Transverse colon (tissue), 4 donors: Measurements from ENCODE around the gene CSAG2. TPM values are rescaled to one million over a fixed set of nuclear protein-coding genes. Genes with fewer than 3 reads are reported as not detected.
"Not testable (repeated sequence)": the region's sequence is repeated elsewhere in the genome, so short reads cannot be mapped to it uniquely, and the experiment has no call there.

Experiments used
- DNase-seq: peaks from one replicate; pipeline ENCODE4 v3.0.0-alpha.2; 2019
- H3K27ac ChIP-seq, 4 donors: fragments of 200-600 bp; sonication (generic); 2 replicates each; pipeline ENCODE4 v1.5.1; 2016 to 2018; ENCODE audit warnings: inconsistent platforms in 4 of 4
- H3K27me3 ChIP-seq: fragments of 200-600 bp; sonication (generic); 2 replicates; pipeline ENCODE4 v1.5.1; 2017; ENCODE audit warnings: inconsistent platforms
- H3K36me3 ChIP-seq, 4 donors: fragments of 200-600 bp; sonication (generic); 2 replicates each; pipeline ENCODE4 v1.5.1; 2017 to 2019; ENCODE audit warnings: inconsistent platforms in 4 of 4
- H3K4me1 ChIP-seq, 4 donors: fragments of 200-600 bp; sonication (generic); 2 replicates each; pipeline ENCODE4 v1.5.1; 2017 to 2020; ENCODE audit warnings: inconsistent platforms in 4 of 4
- H3K4me3 ChIP-seq, 4 donors: fragments of 200-600 bp; sonication (generic); 1 replicate in 1 of 4; 2 replicates in 3 of 4; pipeline versions ENCODE4 v1.5.1 to v1.6.1; 2017 to 2019; ENCODE audit warnings: inconsistent platforms in 4 of 4
- H3K9me3 ChIP-seq, 2 donors: fragments of 200-600 bp; sonication (generic); 2 replicates each; pipeline ENCODE4 v1.5.1; 2017 to 2019; ENCODE audit warnings: inconsistent platforms in 2 of 2
- EP300 ChIP-seq: sonication (generic); formaldehyde crosslinking; IDR thresholded peaks from one replicate; pipeline ENCODE4 v1.6.1; 2017; ENCODE audit warnings: antibody characterized with exemption, low read depth
- POLR2A ChIP-seq: fragments of 450-650 bp; IDR thresholded peaks from one replicate; pipeline ENCODE4 v1.6.1; 2016; ENCODE audit warnings: antibody characterized with exemption, mild to moderate bottlenecking, moderate library complexity
- POLR2AphosphoS5 ChIP-seq, 3 donors: sonication (generic); formaldehyde crosslinking; IDR thresholded peaks; one replicate each; pipeline ENCODE4 v1.6.1; 2016; ENCODE audit warnings: antibody characterized with exemption in 3 of 3
- WGBS, 2 donors: methylation state at CpG; one replicate each; pipeline ENCODE4 v1.1.5; 2018; ENCODE audit warnings: low coverage in 1 of 2; 5-methylcytosine and 5-hydroxymethylcytosine counted together
- in situ Hi-C, 4 donors: fragments of 200-750 bp; cut with MboI; loops; one replicate each; pipeline versions ENCODE4 v1.15.0 to v1.15.1; 2017; ENCODE audit warnings: low sequenced_read_pairs in 3 of 4, low pct_ligation_motif_present in 1 of 4, low pct_unique_long_range_greater_than_20kb in 1 of 4
- intact Hi-C: fragments of 100-400 bp; cut with DNase I; formaldehyde crosslinking; loops from one replicate; pipeline ENCODE4 v1.15.1; 2023; ENCODE audit warnings: low total_unique reads
- total RNA-seq, 4 donors: library from RNA; depleted of rRNA; stranded (reverse); fragments of >200 nt; gene quantifications; one replicate each; pipeline ENCODE4 v1.1.0, GENCODE V29; 2016
- TF ChIP-seq, protein P1 (sequence below), 5 experiments: fragments of 200-600 bp in 3 of 5; fragments of 450-650 bp in 2 of 5; sonication (generic) in 3 of 5; IDR thresholded peaks; 1 replicate in 2 of 5; 2 replicates in 3 of 5; pipeline ENCODE4 v1.5.1; 2016 to 2017; ENCODE audit warnings: antibody characterized with exemption in 5 of 5, inconsistent platforms in 3 of 5, mild to moderate bottlenecking in 2 of 5, moderate library complexity in 1 of 5

The CSAG2 gene
- total RNA-seq, 4 donors from 2014 or later: not detected

GRCh38 chrX:152735101-152735500 lies 26.0 kb upstream of the CSAG2 start:
- intact Hi-C loops: no loop called here

GRCh38 chrX:152734143-152734858 lies 25.2 kb upstream of the CSAG2 start:
- in situ Hi-C loops, H3K27ac ChIP-seq: not testable (repeated sequence)
- 92% methylated on average over 22 of the region's 22 CpGs; no CpG with 5 or more reads in 1 of the 2 donors for WGBS, 2 donors

More at GRCh38 chrX:152735101-152735500, 26.0 kb upstream of the CSAG2 start:
- no peak for DNase-seq
- Histone ChIP-seq H3K27me3 (no peaks in the 10 kb centered on the region), H3K4me3 (no peak overlapping the region), H3K27ac (no peak overlapping the region), H3K36me3 (no peaks in the 10 kb centered on the region), H3K4me1 (no peaks in the 10 kb centered on the region), H3K9me3 (no peaks in the 10 kb centered on the region)
- WGBS, 2 donors: 80% methylated on average over 1 of the region's 2 CpGs; no CpG with 5 or more reads in 1 of the 2 donors
- TF ChIP-seq EP300 (no peak), POLR2A (no peak), POLR2AphosphoS5 (IDR thresholded peaks at IDR 0.05) (no peak)
- TF ChIP-seq, protein P1, sequence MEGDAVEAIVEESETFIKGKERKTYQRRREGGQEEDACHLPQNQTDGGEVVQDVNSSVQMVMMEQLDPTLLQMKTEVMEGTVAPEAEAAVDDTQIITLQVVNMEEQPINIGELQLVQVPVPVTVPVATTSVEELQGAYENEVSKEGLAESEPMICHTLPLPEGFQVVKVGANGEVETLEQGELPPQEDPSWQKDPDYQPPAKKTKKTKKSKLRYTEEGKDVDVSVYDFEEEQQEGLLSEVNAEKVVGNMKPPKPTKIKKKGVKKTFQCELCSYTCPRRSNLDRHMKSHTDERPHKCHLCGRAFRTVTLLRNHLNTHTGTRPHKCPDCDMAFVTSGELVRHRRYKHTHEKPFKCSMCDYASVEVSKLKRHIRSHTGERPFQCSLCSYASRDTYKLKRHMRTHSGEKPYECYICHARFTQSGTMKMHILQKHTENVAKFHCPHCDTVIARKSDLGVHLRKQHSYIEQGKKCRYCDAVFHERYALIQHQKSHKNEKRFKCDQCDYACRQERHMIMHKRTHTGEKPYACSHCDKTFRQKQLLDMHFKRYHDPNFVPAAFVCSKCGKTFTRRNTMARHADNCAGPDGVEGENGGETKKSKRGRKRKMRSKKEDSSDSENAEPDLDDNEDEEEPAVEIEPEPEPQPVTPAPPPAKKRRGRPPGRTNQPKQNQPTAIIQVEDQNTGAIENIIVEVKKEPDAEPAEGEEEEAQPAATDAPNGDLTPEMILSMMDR (IDR thresholded peaks at IDR 0.05): no peak
- in situ Hi-C loops: no loop called here

DNA sequence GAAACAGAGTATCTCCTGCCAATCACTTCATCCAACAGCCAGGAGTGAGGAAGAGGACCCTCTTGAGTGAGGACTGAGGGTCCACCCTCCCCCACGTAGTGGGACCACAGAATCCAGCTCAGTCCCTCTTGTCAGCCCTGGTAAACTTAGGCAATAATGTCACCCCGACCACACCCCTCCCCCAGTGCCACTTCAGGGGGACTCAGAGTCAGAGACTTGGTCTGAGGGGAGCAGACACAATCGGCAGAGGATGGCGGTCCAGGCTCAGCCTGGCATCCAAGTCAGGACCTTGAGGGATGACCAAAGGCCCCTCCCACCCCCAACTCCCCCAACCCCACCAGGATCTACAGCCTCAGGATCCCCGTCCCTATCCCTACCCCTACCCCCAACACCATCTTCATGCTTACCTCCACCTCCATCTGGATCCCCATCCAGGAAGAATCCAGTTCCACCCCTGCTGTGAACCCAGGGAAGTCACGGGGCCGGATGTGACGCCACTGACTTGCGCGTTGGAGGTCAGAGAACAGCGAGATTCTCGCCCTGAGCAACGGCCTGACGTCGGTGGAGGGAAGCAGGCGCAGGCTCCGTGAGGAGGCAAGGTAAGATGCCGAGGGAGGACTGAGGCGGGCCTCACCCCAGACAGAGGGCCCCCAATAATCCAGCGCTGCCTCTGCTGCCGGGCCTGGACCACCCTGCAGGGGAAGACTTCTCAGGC lies 24.3 kb upstream of the CSAG2 start, which contains the start of the genes CSAG1 and MAGEA12:
CSAG1 (minus strand) TSS at position 461 of the 715 bp plus-strand sequence. CDS start 1,261 bp downstream, outside the sequence.
MAGEA12 (plus strand) TSS at position 497 of the 715 bp plus-strand sequence. CDS start 2,405 bp downstream, outside the sequence.
- in situ Hi-C loops (no loop called here), intact Hi-C loops (no loop called here)
- H3K4me3 ChIP-seq: no peak within 1 kb of the TSS
- DNase-seq: no peak
- H3K9me3 ChIP-seq: no peaks in the 10 kb centered on the region
- 82% methylated on average over 10 of the region's 21 CpGs; no CpG with 5 or more reads in 1 of the 2 donors for WGBS, 2 donors
- no peak within 1 kb of the TSS for H3K27ac ChIP-seq
- TF ChIP-seq POLR2A (no peak), EP300 (no peak), POLR2AphosphoS5 (IDR thresholded peaks at IDR 0.05) (no peak)
- TF ChIP-seq, protein P1 (IDR thresholded peaks at IDR 0.05): no peak
- H3K27me3 ChIP-seq: no peaks in the 10 kb centered on the region
- no peaks in the 10 kb centered on the region for H3K4me1 ChIP-seq
- H3K36me3 ChIP-seq: no peaks in the 10 kb centered on the region

More at GRCh38 chrX:152734143-152734858, 25.2 kb upstream of the CSAG2 start:
- H3K36me3 ChIP-seq, DNase-seq, H3K9me3 ChIP-seq, H3K27me3 ChIP-seq, H3K4me3 ChIP-seq, intact Hi-C loops, H3K4me1 ChIP-seq: not testable (repeated sequence)

- Histone ChIP-seq H3K27me3 (no peaks in the 10 kb centered on the region), H3K27ac (no peak overlapping the region), H3K36me3 (no peaks in the 10 kb centered on the region), H3K4me1 (no peaks in the 10 kb centered on the region), H3K4me3 (no peak overlapping the region), H3K9me3 (no peaks in the 10 kb centered on the region)
- no peak for DNase-seq
- WGBS, 2 donors: 59% methylated on average over 7 of the region's 7 CpGs; no CpG with 5 or more reads in 1 of the 2 donors
- no peak for TF ChIP-seq POLR2A
- TF ChIP-seq, protein P1 (IDR thresholded peaks at IDR 0.05): no peak
- TF ChIP-seq POLR2AphosphoS5 (IDR thresholded peaks at IDR 0.05): no peak
- TF ChIP-seq EP300: no peak
- intact Hi-C loops: no loop called here
- in situ Hi-C loops: no loop called here
These were observed 16.3 kb upstream of the CSAG2 start for GRCh38 chrX:152725409-152725808.

DNA sequence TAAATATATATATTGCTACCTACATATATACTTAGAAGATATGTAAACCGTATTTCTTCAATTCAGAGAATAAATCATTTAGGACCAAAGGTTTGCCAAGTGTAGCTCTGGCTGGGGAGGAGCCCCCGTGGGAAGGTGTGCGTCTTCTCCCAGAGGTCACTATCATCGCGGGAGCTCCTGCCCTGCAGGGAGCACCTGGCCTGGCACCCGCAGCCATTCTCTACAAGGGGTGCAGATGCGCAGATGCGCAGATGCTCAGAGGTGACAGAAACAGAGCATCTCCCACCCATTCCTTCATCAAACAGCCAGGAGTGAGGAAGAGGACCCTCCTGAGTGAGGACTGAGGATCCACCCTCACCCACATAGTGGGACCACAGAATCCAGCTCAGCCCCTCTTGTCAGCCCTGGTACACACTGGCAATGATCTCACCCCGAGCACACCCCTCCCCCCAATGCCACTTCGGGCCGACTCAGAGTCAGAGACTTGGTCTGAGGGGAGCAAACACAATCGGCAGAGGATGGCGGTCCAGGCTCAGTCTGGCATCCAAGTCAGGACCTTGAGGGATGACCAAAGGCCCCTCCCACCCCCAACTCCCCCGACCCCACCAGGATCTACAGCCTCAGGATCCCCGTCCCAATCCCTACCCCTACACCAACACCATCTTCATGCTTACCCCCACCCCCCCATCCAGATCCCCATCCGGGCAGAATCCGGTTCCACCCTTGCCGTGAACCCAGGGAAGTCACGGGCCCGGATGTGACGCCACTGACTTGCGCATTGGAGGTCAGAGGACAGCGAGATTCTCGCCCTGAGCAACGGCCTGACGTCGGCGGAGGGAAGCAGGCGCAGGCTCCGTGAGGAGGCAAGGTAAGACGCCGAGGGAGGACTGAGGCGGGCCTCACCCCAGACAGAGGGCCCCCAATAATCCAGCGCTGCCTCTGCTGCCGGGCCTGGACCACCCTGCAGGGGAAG lies 5.0 kb upstream of the CSAG2 start, which contains the start of gene MAGEA2B:
MAGEA2B (plus strand) TSS at position 814 of the 973 bp plus-strand sequence. CDS start 2,479 bp downstream, outside the sequence.
- intact Hi-C loops, H3K4me1 ChIP-seq, H3K9me3 ChIP-seq, H3K27me3 ChIP-seq, H3K36me3 ChIP-seq, H3K4me3 ChIP-seq, H3K27ac ChIP-seq, DNase-seq, in situ Hi-C loops: not testable (repeated sequence)
- no CpG with 5 or more reads among the region's 35 CpGs for WGBS, 2 donors

DNA sequence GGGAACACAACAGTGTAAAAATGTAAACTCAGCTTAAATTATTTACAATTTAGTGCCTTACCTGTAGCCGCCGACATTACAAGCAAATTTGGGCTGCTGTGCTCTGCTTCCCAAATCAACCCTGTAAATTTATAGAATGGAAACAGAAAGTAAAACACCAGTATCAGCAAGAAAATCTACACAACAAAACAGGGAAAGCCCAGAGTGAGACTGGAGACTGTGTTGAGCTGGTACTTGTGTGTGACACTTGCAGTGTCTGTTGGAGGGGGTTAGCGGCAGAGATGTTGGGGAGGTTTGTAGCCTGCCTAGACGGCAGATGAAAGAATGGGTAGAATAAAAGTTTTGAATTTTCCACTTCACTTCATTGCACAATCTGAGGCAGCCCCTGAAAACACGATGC lies 4.1 kb upstream of the CSAG2 start:
- intact Hi-C loops, H3K9me3 ChIP-seq: not testable (repeated sequence)

More for the DNA sequence above, 4.1 kb upstream of the CSAG2 start:
- H3K27ac ChIP-seq, DNase-seq, H3K36me3 ChIP-seq, H3K4me3 ChIP-seq, H3K4me1 ChIP-seq, H3K27me3 ChIP-seq, in situ Hi-C loops: not testable (repeated sequence)
- no CpG with 5 or more reads among the region's 5 CpGs for WGBS, 2 donors
